Measurements from ENCODE around the gene FKTN.

Gene FKTN

DNA sequence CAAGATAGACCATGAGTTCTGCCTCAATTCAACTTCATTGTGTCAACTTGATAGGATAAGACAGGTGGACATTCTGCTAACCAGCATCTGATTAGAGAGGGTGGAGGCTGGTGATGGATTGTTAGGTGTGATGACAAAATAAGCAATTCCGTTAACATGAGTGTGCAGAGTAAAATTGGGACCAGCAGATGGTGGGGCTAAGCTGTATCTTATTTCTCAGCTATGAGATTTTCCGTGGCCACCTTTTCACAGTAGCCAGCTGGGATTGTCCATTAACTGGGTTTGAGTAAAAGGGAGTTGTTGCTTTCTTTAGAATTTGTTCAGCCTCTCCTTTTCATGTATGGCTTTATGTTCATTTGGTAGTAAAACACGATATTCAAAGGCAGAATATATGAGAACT lies 75.5 kb downstream of the FKTN start:
- no peak for DNase-seq

DNA sequence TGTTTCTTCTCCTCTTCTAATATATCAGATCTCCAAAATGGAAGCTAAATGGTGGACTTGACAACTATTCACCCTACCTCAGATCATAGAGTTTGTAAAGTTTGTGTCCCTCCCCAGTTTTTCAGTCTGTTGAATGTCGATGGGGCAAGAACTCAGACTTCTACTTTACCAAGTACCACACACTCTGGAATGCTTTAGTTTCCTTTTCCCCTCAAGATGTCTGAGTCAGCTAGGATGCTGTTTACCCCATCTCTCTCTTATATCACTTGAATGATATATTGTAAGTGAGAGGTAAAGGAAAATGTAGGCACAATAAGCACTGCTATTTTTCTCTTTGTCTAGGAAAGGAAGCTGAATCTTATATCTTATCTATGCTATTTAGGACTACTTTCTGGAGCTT lies 78.4 kb downstream of the FKTN start:
- DNase-seq = no peak

DNA sequence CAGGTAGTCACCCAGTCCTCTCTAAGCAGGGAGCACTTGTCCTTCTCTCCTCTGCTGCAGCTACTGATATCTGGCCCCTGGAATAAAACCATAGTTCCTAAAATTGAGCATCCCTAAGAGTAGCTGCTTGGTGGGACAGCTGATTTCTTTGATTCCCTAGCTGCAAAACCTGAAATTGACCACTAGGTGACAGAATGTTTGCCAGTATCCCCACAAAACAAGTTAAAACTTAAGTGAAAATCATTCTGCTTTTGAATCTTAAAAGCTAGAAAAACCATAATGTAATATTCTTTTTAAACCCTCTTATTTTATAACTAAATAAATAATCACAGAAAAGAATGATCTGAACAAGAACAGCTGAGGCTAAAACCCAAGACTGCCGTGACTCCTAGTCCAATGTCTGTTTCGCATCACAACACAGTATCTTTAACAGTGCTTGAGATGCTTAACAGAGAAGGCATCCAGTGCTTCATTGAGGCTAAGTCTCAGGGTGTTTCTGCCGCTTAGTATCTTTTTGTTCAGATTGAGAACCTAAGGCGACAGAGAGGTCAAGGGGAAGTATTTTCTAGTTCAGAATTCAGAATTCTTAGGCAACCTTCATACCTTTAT lies 80.0 kb downstream of the FKTN start:
- no peak for DNase-seq

DNA sequence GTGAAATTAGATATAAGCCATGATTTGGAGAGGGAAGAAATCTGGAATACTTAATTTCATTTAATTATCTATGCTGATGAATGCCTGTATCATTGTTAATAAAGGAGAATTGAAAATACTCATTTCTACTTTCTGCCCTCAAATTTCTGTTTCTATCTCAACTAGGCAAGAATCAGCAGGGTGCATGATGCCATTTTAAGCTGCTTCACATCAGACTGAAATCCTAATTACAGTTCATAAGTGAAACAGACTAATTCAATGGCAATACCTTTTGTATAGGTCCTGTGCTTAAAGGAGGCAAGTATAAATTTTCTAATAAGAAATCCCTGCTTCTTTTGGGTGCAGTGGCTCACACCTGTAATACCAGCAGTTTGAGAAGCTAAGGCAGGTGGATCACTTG lies 82.0 kb downstream of the FKTN start:
- DNase-seq = no peak

DNA sequence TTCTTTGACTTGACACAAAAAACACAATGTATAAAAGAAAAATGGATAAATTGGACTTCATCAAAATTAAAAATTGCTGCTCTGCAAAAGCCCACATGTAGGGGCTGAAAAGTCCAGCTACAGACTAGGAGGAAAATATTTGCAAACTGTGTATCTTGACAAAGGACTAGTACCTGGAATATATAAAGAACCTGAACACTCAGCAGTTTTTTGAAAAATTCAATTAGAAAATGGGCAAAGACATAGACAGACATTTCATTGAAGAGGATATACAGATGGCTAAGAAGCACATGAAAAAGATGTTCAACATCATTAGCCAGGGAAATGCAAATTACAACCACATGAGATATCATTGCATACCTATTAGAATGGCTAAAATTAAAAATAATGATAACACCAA lies 85.9 kb downstream of the FKTN start:
- DNase-seq = no peak

DNA sequence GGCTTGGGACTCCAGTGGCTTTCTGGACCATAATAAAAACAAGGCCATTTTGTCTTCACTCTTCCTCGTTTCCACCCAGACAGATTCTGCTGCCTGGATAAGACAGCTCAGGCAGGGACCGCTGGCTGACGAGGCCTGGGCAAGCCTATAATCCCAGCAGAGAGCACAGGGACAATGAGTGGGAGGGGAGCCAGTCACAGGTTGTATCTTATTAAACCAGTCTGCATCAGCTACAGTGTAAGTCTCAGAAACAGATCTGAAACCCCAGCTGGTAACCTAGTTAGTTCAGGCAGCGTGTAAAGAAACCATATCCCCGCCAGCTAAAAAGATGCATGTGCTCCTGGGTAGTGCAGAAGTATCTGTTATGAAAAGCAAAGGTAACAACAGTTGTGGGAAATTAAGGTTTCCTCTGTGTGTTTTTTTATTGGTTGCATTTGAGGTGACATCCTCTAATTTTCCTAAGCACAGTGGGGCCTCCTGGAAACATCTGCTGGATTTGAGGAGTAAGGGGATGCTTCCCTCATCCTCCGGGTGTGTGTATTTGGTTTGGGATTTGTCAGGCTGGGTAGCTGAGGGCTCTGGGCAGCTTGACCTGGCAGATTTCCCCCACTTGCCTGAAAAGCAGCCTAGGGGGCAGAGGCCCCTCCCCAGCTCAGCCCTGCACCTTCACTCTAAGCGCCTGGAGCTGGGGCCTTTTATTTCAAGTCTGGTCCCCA lies 89.1 kb downstream of the FKTN start:
- no peak for DNase-seq

DNA sequence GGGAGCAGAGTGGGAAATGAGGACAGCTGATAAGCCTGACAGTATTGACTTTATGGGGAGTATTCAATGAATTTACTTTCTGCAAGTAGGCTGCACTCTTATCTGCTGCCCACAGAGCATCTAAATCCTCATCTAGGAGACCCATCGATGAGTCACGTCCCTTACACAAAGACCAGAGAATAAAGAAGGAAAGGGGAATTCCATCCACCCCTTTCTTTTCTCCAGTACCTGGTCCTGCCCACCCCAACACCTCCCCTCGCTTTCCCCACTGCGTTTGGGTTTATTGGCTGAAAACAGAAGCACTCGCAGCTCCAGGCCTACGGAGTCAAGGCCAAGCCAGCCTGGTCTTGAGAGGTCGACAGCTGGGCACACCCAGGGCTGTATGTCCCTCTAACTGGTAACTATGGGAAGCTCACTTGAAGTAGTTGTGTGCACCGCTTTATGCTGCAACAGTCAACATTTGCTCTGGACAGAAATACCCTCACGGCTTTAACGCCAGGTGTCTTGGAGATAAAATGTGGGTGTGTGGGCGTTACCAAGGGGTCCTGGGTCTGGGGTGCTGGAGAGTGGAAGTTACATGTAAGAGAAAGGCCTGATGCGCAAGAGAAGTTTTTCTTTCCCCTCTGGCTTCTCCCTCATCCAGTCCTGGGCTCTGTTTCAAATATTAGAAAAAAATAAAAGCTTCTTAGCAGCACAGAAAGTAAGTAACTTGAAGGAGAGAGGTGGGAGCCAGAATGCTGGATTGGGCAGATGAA lies 89.8 kb downstream of the FKTN start:
- no peak for DNase-seq

DNA sequence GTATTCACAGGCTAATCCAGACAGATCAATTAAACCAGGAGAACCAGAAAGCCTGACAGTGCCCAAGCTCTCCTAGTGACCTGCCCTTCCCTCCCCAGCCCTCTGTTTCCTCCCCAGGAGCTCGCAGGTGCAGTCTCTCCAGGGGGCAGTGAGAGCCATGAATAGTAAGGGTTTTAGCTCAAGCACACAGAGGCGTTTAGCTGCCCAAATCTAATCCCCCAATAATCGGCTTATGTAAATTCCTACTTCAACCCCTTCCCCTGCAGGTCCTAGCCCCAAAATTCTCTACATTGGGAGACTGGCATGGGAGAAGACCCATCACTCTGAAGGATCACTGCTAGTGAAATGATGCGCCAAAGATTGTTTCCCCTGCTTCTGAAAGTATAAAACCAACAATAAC lies 93.9 kb downstream of the FKTN start:
- no peak for DNase-seq

DNA sequence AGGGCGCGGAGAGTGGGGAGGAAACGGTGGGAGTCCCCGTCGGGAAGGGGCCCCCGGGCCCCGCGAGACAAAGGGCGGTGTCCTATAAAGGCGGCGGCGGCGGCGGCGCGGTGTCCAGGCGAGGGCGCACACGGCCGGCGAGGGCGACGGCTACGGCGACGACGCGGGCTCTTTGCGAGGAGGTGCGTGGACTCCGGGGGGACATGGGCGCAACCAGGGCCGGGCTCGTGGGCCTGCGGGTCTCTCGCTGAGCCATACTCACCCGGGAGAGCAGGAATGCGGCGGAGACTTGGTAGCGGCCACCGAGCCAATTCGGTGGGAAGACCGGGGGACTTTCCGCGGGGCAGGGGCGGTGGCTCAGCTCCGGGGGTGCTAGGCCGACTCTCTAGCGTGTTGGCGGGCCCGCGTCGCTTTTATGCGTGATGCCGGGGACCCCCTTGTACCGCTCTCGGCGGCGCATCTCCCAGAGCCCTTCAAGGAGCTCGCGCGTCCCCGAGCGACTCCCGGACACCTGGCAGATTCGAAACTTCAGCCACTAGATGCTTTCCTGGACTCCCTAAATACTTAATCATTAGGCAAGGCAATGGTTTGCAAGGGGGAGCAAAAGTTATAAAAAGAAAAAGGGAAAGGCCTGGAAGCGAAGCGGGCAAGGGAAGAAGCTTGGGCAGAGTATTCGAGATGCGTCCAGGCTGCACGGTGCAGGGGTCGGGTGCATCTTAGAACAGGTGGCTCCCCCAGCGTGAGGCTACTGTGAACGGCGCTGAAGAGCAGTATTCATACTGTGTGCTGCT lies 98.4 kb downstream of the FKTN start:
- no peak for DNase-seq

DNA sequence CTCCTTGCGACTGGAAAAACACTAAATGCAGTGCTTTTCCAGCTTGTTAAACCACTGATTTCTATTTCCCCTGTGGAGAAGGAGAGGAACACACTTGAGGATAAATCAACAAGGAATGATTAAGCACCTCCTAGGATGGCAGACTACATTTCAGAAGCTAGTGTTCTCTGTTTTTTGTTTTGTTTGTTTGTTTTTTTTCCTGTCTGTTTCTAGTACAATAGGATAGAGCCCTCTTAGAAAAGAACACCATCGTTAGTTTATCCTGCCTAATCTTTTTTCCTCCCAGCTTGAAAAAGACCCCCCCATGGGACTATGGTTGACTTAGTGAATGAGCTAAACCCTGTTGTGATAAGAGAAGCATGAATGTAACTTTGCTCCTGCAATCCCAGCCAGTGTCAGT lies 100.4 kb downstream of the FKTN start:
- no peak for DNase-seq

DNA sequence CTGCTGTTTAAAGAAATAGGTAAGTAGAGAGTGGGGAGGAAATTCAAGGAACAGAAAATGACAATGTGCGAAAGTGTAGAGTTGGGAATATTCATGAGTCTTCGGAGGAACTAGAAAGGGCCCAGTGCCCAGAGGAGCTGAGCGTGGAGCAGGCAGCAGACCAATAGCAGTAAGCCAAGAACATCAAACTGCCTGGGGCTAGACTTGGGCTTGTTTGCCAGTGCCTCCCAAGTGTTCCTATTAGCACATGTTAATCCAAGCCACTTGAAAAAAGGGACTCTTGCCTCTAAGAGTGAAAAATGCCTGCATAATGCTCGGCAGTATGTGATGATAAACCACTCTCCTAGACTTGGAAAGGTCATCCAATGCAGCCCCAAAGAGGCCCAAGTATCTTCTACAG lies 103.1 kb downstream of the FKTN start:
- no peak for DNase-seq

DNA sequence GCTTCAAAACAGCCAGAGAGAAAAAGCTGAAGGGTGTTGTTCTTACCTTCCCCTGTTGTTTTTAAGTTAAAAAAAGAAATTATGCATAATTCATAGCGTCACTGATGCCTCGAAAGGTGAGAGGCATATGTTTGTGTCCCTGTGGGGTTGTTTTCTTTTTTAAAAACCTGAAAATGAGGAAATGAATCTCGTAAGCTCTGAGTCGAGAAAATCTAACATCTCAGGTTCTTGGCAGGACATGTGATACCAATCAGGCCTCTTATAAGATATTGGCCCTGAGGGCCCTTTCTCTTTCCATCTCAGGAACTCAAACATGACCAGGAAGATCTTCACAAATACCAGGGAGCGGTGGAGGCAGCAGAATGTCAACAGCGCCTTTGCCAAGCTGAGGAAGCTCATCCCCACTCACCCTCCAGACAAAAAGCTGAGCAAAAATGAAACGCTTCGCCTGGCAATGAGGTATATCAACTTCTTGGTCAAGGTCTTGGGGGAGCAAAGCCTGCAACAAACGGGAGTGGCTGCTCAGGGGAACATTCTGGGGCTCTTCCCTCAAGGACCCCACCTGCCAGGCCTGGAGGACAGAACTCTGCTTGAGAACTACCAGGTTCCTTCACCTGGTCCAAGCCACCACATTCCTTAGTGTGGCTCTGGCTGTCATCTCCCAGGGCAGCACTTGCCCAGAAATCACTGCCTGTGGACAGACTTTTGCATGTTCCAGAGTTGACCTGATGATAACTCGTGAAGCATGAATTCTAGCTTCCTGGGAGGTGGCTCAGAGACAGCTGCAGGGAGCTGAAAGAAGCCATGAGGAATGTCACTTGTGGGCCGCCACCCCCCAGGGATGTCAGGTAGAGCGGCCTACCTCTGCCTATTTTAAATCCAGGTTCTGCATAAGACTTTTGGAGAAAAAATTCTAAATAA lies 104.5 kb downstream of the FKTN start, which contains the start of gene TAL2:
TSS of gene TAL2 (plus strand) at position 274 of the 921 bp plus-strand sequence. CDS start at position 314, 40 bp downstream.
- no peak for DNase-seq

DNA sequence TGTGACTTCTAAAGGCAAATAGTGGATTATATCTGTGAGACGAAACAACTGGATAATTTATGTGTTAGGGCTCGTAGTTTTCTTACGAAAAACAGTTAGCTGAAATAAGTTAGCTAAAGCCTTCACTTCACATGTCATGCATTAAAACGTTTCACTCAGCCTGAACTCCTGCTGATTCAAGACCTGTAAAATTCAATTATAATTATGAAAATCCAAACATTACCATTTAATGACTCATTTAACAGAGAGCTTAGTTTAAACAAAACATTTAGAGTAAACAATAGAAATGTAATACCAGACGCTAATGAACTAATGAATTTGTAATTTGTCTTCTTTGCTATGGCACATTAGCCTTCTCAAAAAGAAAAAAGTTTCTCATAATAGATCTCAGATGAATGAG lies 106.0 kb downstream of the FKTN start:
- no peak for DNase-seq

DNA sequence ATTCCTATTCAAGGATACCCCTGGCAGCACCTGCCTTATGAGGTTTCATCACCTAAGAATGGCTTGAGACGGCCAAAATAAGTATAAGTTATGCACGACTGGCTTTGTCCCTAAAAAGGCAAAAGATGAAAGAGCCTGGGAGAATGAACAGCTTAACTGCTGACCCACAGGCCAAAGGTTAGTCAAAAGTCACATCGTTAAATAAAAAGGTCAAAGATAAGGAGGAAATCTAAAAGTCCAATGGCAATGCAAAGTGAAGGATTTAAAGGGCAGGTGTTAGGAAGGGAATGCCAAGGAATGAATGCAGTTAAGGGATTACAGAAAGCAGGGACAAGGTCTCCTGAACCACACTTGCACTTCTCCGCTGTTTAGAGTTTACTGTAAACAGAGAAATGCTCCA lies 109.9 kb downstream of the FKTN start:
- DNase-seq = no peak

DNA sequence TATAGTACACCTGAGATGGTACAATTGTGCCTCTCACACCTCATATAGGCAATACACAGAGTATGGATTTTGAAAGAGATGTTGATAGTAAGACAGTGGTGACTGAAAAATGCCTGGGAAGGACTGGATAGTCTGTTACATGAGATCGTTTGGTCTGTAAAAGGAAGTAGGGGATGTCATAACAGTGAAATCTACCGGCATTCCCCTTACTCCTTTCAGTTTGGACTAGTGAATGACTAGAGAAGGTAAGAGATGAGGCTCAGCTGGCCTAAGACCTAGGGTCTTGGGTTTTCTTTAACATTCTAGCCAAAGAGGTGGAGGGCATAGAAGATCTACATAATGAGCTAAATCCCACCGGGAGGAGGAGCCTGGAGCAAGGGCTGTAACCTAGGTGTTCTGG lies 112.4 kb downstream of the FKTN start:
- no peak for DNase-seq

DNA sequence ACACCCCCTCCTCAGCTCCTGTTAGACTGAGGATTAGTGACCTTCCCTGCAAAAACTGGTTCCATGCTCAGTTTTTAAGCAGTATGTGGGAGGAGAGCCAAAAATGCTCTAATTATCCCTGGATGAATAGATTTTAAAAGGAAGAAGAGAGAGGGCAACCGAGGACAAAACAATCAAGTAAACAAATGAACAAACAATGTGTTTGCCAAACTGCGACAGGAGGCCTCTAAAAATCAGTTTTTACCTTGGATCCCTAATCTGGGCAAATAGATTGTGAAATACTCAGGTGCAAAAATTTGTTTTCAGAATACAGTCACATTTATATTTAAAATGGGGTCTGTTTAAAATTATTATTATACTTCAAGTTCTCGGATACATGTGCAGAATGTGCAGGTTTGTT lies 112.8 kb downstream of the FKTN start:
- DNase-seq = no peak

DNA sequence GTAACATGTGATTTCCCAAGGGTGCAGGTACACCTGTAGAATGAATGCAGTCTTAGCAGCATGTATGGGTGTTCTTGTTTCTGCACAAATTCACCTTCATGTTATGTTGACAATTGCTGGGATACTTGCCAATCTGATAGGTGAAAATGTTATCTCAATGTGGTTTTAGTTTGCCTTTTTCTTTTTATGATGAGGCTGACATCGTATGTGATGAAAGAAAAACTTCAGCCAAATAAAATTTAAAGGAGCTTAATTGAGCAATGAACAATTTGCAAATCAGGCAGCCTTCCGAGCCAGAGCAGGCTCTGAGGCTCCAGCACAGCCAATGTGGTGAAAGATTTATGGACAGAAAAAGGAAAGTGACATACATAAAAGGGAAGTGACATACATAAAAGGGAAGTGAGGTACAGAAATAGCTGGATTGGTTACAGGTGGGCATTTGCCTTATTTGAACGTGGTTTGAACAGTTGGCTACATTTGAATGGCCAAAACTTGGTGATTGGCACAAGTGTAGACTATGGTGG lies 114.8 kb downstream of the FKTN start:
- DNase-seq = no peak

DNA sequence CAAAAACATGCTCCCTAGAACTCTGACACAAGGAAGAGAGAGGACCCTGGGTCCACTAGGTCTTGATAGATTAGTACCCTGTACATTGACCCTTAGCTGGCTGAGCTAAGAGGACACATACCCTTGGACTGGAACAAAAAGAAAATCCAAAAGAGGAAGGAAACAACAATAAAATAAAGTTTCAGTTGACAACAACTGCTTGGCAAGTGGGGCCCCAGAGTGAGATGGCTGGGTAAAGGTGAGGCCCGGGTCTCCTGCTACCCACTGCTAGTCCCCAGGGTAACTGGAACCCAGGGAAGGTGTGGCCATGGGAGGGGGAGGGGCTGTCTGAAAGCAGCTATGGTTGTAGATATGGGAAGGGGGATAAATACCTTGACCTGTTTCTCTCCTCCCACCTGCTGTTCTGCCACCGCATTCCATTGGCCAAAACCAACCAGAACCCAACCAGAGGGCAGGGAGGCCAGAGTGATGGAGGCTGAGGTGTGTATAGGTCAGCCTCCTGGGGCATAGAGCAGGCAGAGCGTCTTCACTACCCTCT lies 116.0 kb downstream of the FKTN start:
- DNase-seq = no peak

DNA sequence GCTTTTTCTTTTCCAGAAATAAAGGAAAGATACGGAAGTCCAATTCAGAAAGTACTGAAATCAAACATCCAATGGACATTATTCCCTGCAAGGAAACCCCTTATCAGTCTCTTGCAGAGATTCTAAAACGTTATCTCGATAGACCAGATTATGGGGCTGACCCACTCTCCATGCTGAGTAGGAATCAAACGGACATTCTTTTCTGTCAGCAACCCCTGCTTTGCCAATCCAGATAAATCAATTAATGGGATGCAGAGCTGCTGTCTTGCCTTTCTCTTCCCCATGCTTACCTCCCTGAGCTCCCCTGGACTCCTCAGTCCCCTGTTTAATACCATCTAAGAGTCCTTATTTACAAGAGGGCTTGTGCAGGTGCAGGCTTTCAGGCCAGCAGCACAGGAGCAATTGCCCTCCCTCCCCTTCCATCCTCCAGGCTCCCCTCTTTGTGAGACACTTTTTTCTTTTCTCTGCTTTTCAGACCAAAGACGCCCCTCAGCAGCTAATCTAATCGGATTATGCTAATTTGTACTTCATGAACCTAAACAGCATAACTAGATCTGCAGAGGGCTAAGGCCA lies 118.5 kb downstream of the FKTN start:
- no peak for DNase-seq

DNA sequence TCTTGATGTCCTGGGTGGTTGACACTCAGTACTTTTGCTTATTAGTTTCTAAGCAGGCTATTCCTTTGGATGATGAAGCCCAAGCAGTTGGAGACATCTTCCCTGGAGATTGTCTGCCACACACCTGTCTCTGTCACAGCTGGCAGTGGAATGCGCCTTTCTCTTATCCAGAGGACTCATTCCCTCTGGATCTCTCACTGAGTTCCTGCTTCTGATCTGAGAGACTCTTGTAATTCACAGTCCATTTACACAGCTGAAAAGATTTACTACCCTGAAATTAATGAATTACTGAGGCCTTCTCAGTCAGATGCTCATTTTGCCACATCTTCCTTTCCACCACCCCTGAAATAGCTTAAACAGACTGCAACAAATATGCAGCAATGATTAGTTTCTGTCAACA lies 120.2 kb downstream of the FKTN start:
- no peak for DNase-seq

DNA sequence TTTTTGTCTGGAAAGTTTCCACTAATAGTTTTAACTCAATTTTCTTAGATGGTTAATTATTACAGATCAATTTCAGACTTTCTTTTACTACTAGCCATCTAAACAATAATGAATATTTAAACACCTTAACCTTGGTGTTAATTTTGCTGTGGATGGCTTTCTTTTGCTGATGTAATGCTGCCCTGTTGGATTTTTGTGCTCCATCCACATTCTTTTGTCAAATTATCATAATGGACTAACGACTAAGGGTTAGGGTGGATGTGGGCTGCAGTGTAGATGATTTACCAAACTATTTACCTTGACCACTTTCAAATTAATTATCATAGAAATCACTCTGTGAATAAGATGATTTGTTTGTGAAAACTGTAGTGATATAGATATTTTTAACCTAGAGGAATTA lies 120.8 kb downstream of the FKTN start:
- no peak for DNase-seq

Measured in activated CD4-positive, alpha-beta T cell treated with anti-CD3 and anti-CD28 coated beads, Interleukin-2, amount 50 U/mL, for 16 hours (primary cell).